ENCODE data around the gene TSC22D2.

The TSC22D2 gene

GRCh38 chr3:150402217-150402616, 5.9 kb upstream of the TSC22D2 start:
- no peak overlapping the region for H3K9ac ChIP-seq (ENCODE audit: low read length)
- H3K36me3 ChIP-seq (ENCODE audit: control insufficient read depth, insufficient read depth, low read length): no peaks in the 10 kb centered on the region
- H3K27me3 ChIP-seq (ENCODE audit: control insufficient read depth, insufficient read depth, low read length): no peaks in the 10 kb centered on the region
- no peaks in the 10 kb centered on the region for H3K9me3 ChIP-seq (ENCODE audit: control insufficient read depth, insufficient read depth, low read depth, low read length)
- H3K4me3 ChIP-seq (ENCODE audit: low read depth, low read length): no peak overlapping the region
- H3K27ac ChIP-seq (ENCODE audit: low read depth, low read length): no peak overlapping the region
- H3K4me1 ChIP-seq (ENCODE audit: control insufficient read depth, insufficient read depth, low read length): peaks cover 11% of the 10 kb centered on the region

- H3K9me3 ChIP-seq (ENCODE audit: control insufficient read depth, insufficient read depth, low read depth, low read length): no peaks in the 10 kb centered on the region
- H3K4me3 ChIP-seq (ENCODE audit: low read depth, low read length): no peak overlapping the region
- peaks cover 14% of the 10 kb centered on the region for H3K4me1 ChIP-seq (ENCODE audit: control insufficient read depth, insufficient read depth, low read length)
- H3K27ac ChIP-seq (ENCODE audit: low read depth, low read length): no peak overlapping the region
- no peaks in the 10 kb centered on the region for H3K27me3 ChIP-seq (ENCODE audit: control insufficient read depth, insufficient read depth, low read length)
- H3K36me3 ChIP-seq (ENCODE audit: control insufficient read depth, insufficient read depth, low read length): no peaks in the 10 kb centered on the region
- no peak overlapping the region for H3K9ac ChIP-seq (ENCODE audit: low read length)
Observed at GRCh38 chr3:150404023-150404422, 4.1 kb upstream of the TSC22D2 start.

GRCh38 chr3:150407051-150407807, 869 bp upstream of the TSC22D2 start:
- Histone ChIP-seq H3K36me3 (ENCODE audit: control insufficient read depth, insufficient read depth, low read length) (0 out of 2 replicates have a peak, but pooled peaks cover 11% of the 10 kb centered on the region), H3K9me3 (ENCODE audit: control insufficient read depth, insufficient read depth, low read depth, low read length) (no peaks in the 10 kb centered on the region), H3K4me1 (ENCODE audit: control insufficient read depth, insufficient read depth, low read length) (peaks cover 14% of the 10 kb centered on the region), H3K4me3 (ENCODE audit: low read depth, low read length) (peak overlapping the region; percentile 96), H3K27ac (ENCODE audit: low read depth, low read length) (peak overlapping the region; percentile 73; the same call in 1 of the 2 replicates), H3K9ac (ENCODE audit: low read length) (peak overlapping the region; percentile 72), H3K27me3 (ENCODE audit: control insufficient read depth, insufficient read depth, low read length) (no peaks in the 10 kb centered on the region)

DNA sequence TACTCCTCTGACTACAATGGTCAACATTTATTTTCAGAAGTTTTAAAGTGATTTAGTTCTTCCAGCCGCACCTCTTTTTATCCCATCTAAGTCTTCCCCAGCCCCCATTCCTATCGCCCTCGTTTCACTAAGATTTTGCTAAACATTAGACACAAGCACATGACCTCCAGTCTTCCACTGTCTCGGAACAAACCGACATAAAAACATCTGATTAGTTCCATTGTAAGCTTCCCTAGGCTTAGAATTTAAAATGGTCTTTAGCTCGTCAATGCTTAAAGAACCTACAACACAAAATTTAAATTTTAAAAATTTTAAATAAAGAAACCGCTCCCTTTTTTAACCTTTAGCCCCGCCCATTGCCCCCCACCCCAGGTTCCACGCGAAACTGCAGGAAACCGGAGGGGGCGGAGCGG, 284 bp upstream of the TSC22D2 start:
- H3K27ac ChIP-seq (ENCODE audit: low read depth, low read length): peak overlapping the region; percentile 99
- H3K4me3 ChIP-seq (ENCODE audit: low read depth, low read length): peak overlapping the region; percentile 96
- H3K9me3 ChIP-seq (ENCODE audit: control insufficient read depth, insufficient read depth, low read depth, low read length): no peaks in the 10 kb centered on the region
- peaks cover 14% of the 10 kb centered on the region for H3K4me1 ChIP-seq (ENCODE audit: control insufficient read depth, insufficient read depth, low read length)
- H3K36me3 ChIP-seq (ENCODE audit: control insufficient read depth, insufficient read depth, low read length): peaks cover 11% of the 10 kb centered on the region; the same call in 1 of the 2 replicates
- H3K27me3 ChIP-seq (ENCODE audit: control insufficient read depth, insufficient read depth, low read length): no peaks in the 10 kb centered on the region
- peak overlapping the region; percentile 72 for H3K9ac ChIP-seq (ENCODE audit: low read length)

DNA sequence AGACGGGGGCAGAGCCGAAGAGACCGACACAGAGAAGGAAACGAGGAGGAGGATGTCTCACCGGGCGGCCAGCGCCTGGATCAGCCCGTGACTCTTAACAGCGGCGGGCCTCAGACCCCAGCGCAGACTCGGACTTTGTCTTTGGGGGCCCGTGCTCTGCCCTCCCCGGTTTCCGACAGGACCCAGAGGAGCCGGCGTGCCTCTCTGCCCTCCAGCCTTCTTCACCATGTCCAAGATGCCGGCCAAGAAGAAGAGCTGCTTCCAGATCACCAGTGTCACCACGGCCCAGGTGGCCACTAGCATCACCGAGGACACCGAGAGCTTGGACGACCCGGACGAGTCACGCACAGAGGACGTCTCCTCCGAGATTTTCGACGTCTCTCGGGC, 1.0 kb downstream of the TSC22D2 start:
- Histone ChIP-seq H3K4me3 (ENCODE audit: low read depth, low read length) (peak overlapping the region; percentile 96), H3K4me1 (ENCODE audit: control insufficient read depth, insufficient read depth, low read length) (peaks cover 14% of the 10 kb centered on the region), H3K27me3 (ENCODE audit: control insufficient read depth, insufficient read depth, low read length) (no peaks in the 10 kb centered on the region), H3K9ac (ENCODE audit: low read length) (peak overlapping the region; percentile 95), H3K9me3 (ENCODE audit: control insufficient read depth, insufficient read depth, low read depth, low read length) (no peaks in the 10 kb centered on the region), H3K27ac (ENCODE audit: low read depth, low read length) (peak overlapping the region; percentile 99; the same call in 1 of the 2 replicates), H3K36me3 (ENCODE audit: control insufficient read depth, insufficient read depth, low read length) (peaks cover 14% of the 10 kb centered on the region; the same call in 1 of the 2 replicates)

GRCh38 chr3:150409512-150410310, 1.6 kb downstream of the TSC22D2 start:
- Histone ChIP-seq H3K9me3 (ENCODE audit: control insufficient read depth, insufficient read depth, low read depth, low read length) (no peaks in the 10 kb centered on the region), H3K4me3 (ENCODE audit: low read depth, low read length) (peak overlapping the region; percentile 96), H3K27me3 (ENCODE audit: control insufficient read depth, insufficient read depth, low read length) (no peaks in the 10 kb centered on the region), H3K36me3 (ENCODE audit: control insufficient read depth, insufficient read depth, low read length) (peaks cover 14% of the 10 kb centered on the region; the same call in 1 of the 2 replicates), H3K27ac (ENCODE audit: low read depth, low read length) (no peak overlapping the region; the same call in 1 of the 2 replicates), H3K4me1 (ENCODE audit: control insufficient read depth, insufficient read depth, low read length) (peaks cover 20% of the 10 kb centered on the region), H3K9ac (ENCODE audit: low read length) (peak overlapping the region; percentile 95)

GRCh38 chr3:150410311-150411105, 2.4 kb downstream of the TSC22D2 start:
- Histone ChIP-seq H3K27ac (ENCODE audit: low read depth, low read length) (no peak overlapping the region), H3K4me3 (ENCODE audit: low read depth, low read length) (peak overlapping the region; percentile 96), H3K36me3 (ENCODE audit: control insufficient read depth, insufficient read depth, low read length) (peaks cover 14% of the 10 kb centered on the region; the same call in 1 of the 2 replicates), H3K27me3 (ENCODE audit: control insufficient read depth, insufficient read depth, low read length) (no peaks in the 10 kb centered on the region), H3K9me3 (ENCODE audit: control insufficient read depth, insufficient read depth, low read depth, low read length) (no peaks in the 10 kb centered on the region), H3K4me1 (ENCODE audit: control insufficient read depth, insufficient read depth, low read length) (peaks cover 21% of the 10 kb centered on the region), H3K9ac (ENCODE audit: low read length) (peak overlapping the region; percentile 95)

DNA sequence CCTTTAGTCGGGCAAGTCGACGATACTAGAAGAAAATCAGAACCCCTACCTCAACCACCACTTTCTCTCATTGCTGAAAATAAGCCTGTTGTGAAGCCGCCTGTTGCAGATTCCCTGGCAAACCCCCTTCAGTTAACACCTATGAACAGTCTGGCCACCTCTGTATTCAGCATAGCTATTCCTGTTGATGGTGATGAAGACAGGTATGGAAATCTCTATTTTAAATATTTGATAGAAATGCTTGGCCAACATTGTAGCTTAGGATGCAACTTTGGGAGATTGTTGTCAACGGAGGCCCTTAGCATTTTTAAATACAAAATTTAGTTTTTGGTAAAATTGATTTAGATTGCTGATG, 3.0 kb downstream of the TSC22D2 start:
- peaks cover 14% of the 10 kb centered on the region; the same call in 1 of the 2 replicates for H3K36me3 ChIP-seq (ENCODE audit: control insufficient read depth, insufficient read depth, low read length)
- no peak overlapping the region for H3K27ac ChIP-seq (ENCODE audit: low read depth, low read length)
- peaks cover 21% of the 10 kb centered on the region for H3K4me1 ChIP-seq (ENCODE audit: control insufficient read depth, insufficient read depth, low read length)

DNA sequence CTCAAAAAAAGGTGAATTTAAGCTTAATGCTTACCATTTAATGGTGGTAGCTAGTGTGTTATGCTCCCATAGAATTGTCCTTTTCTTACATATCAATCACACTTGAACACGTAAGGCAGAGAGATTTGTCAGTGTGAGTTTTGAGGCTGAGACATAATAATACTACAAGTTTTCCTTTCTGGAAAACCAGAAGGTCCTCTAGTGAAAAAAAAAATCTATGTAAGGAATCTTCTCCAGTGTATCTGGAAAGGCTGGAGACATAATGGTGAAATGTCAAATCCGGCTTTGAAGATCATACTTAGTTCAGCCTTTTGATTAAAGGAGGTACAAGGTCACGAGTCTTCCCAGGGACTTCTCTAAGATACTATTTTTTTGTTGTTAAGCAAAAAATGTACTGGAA, 3.4 kb downstream of the TSC22D2 start:
- H3K4me3 ChIP-seq (ENCODE audit: low read depth, low read length): peak overlapping the region; percentile 96
- H3K36me3 ChIP-seq (ENCODE audit: control insufficient read depth, insufficient read depth, low read length): peaks cover 14% of the 10 kb centered on the region; the same call in 1 of the 2 replicates
- H3K4me1 ChIP-seq (ENCODE audit: control insufficient read depth, insufficient read depth, low read length): peaks cover 21% of the 10 kb centered on the region
- no peaks in the 10 kb centered on the region for H3K9me3 ChIP-seq (ENCODE audit: control insufficient read depth, insufficient read depth, low read depth, low read length)
- H3K27ac ChIP-seq (ENCODE audit: low read depth, low read length): no peak overlapping the region
- H3K9ac ChIP-seq (ENCODE audit: low read length): peak overlapping the region; percentile 56
- no peaks in the 10 kb centered on the region for H3K27me3 ChIP-seq (ENCODE audit: control insufficient read depth, insufficient read depth, low read length)

More for the DNA sequence above, 3.0 kb downstream of the TSC22D2 start:
- Histone ChIP-seq H3K9me3 (ENCODE audit: control insufficient read depth, insufficient read depth, low read depth, low read length) (no peaks in the 10 kb centered on the region), H3K27me3 (ENCODE audit: control insufficient read depth, insufficient read depth, low read length) (no peaks in the 10 kb centered on the region), H3K4me3 (ENCODE audit: low read depth, low read length) (peak overlapping the region; percentile 96), H3K9ac (ENCODE audit: low read length) (peak overlapping the region; percentile 95)

DNA sequence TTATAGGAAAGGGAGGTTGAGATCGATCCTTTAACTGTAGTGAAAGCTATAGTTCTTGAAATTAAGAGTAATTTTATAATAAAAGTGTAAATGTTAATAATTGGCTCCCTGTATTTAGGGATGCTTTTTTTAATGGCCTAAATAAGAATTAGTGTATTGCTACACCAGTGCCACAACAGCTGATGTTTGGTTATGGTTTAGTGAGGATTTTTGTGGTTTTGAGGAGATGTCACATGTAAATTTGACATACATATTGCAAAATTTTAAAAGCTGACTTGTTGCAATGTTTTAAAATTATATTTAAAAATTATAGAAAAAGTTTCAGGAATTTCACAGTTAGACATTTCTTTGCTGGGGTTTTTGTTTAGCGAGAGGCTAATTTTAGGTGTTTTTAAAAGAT, 3.9 kb downstream of the TSC22D2 start:
- Histone ChIP-seq H3K4me3 (ENCODE audit: low read depth, low read length) (peak overlapping the region; percentile 96), H3K36me3 (ENCODE audit: control insufficient read depth, insufficient read depth, low read length) (peaks cover 14% of the 10 kb centered on the region; the same call in 1 of the 2 replicates), H3K9me3 (ENCODE audit: control insufficient read depth, insufficient read depth, low read depth, low read length) (no peaks in the 10 kb centered on the region), H3K9ac (ENCODE audit: low read length) (no peak overlapping the region), H3K4me1 (ENCODE audit: control insufficient read depth, insufficient read depth, low read length) (peaks cover 17% of the 10 kb centered on the region), H3K27ac (ENCODE audit: low read depth, low read length) (no peak overlapping the region), H3K27me3 (ENCODE audit: control insufficient read depth, insufficient read depth, low read length) (no peaks in the 10 kb centered on the region)
